Measurements from ENCODE around the gene COPE.

DNA sequence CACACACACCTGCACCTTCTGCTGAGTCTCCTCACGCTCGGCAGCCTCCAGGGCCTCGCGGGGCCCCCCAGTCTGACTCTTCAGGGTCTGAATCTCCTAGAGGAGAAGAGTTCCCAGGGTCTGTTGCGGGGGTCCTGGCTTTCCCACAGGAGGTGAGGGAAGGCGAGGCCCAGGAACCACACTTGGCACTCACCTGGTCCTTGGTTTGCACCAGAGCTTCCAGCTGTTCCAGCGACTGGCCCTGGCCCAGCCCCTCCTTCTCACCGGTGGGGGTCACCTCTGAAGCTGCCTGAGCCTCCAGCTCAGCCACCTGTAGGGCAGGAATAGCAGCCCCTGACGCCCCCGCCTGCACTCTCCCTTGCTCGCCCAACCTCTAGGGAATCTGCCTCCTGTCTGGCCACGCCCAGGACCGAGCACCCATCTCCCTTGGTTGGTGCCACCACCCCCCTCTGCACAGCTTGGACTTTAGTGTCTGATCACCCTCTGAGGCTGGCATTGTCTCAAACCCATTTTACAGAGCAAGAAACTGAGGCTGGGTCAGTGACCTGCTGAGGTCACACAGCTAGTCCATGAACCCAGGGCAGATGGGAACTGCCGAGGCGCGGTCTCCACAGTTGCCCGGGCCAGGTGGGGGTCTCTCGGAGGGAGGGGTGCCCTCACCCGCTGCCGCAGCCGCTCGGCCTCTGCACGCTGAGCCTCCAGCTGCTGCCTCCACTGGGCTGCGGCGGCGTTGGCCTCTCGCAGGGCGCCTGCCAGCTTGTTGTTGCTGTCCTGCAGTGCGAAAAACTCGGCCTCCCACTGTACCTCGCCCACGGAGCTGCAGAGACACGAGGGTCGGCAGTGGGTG is 12.4 kb upstream of the COPE start:
- TF ChIP-seq POLR2AphosphoS5 (IDR thresholded peaks at IDR 0.05) (no peak), POLR2A (IDR thresholded peaks at IDR 0.05) (no peak)
- TF ChIP-seq, protein P1, sequence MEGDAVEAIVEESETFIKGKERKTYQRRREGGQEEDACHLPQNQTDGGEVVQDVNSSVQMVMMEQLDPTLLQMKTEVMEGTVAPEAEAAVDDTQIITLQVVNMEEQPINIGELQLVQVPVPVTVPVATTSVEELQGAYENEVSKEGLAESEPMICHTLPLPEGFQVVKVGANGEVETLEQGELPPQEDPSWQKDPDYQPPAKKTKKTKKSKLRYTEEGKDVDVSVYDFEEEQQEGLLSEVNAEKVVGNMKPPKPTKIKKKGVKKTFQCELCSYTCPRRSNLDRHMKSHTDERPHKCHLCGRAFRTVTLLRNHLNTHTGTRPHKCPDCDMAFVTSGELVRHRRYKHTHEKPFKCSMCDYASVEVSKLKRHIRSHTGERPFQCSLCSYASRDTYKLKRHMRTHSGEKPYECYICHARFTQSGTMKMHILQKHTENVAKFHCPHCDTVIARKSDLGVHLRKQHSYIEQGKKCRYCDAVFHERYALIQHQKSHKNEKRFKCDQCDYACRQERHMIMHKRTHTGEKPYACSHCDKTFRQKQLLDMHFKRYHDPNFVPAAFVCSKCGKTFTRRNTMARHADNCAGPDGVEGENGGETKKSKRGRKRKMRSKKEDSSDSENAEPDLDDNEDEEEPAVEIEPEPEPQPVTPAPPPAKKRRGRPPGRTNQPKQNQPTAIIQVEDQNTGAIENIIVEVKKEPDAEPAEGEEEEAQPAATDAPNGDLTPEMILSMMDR (IDR thresholded peaks at IDR 0.05) = no peak
